A549 (cell line): Measurements from ENCODE around the gene ZNF530. TPM values are rescaled to one million over a fixed set of nuclear protein-coding genes. Genes with fewer than 3 reads are reported as not detected.

ENCODE experiments used
- ATAC-seq, 2 experiments: fragments of 200-7000 bp in 1 of 2; fragments of >200 bp in 1 of 2; cut with Nextera tagmentation in 1 of 2; cut with Tn5 transposase in 1 of 2; 3 replicates each; pipeline versions ENCODE4 v1.8.0 to v1.9.1; 2018 to 2020; ENCODE audit warnings: mild to moderate bottlenecking in 1 of 2, moderate library complexity in 1 of 2
- CTCF ChIA-PET: fragments of 300-600 bp; sonication (Branson Sonifier 250); formaldehyde crosslinking; extraction: SDS; loops from one replicate; lab custom pipeline; 2021; ENCODE audit warnings: antibody characterized with exemption, inconsistent platforms; lab: Yijun Ruan, JAX
- POLR2A ChIA-PET: fragments of 350-600 bp; formaldehyde crosslinking; extraction: SDS; loops from one replicate; lab custom pipeline; 2021; ENCODE audit warnings: antibody characterized with exemption, inconsistent platforms; lab: Yijun Ruan, JAX
- DNase-seq, 2 experiments: peaks; one replicate each; pipeline versions ENCODE4 v3.0.0 to v3.0.0-alpha.2; 2011 to 2016; ENCODE audit warnings: low read depth in 1 of 2, low spot score in 1 of 2
- FAIRE-seq: peaks from 2 replicates; lab custom pipeline; 2011; peaks lifted over from hg19 to GRCh38; lab: Jason Lieb, UNC
- H3K27ac ChIP-seq, 2 experiments: fragments of >200 bp; sonication (Bioruptor Twin); formaldehyde crosslinking; 3 replicates each; pipeline ENCODE4 v1.5.1; 2016 to 2017
- H3K4me1 ChIP-seq: fragments of >200 bp; sonication (Bioruptor Twin); formaldehyde crosslinking; 3 replicates; pipeline ENCODE4 v1.6.1; 2016
- H3K4me2 ChIP-seq: fragments of >200 bp; sonication (Bioruptor Twin); formaldehyde crosslinking; 3 replicates; pipeline ENCODE4 v1.6.1; 2016
- H3K4me3 ChIP-seq: fragments of >200 bp; sonication (Bioruptor Twin); formaldehyde crosslinking; 3 replicates; pipeline ENCODE4 v1.5.1; 2016
- H3K9me3 ChIP-seq: fragments of >200 bp; sonication (Bioruptor Twin); formaldehyde crosslinking; 3 replicates; pipeline ENCODE4 v1.6.1; 2016
- BHLHE40 ChIP-seq: IDR thresholded peaks from 2 replicates; pipeline ENCODE4 v1.6.1; 2012; ENCODE audit warnings: low read depth, low read length, inconsistent platforms
- CEBPB ChIP-seq, 2 experiments: fragments of >200 bp in 1 of 2; sonication (Bioruptor Twin) in 1 of 2; formaldehyde crosslinking in 1 of 2; IDR thresholded peaks; 2 replicates each; pipeline ENCODE4 v1.6.1; 2012 to 2016
- ELK1 ChIP-seq: fragments of 150-350 bp; IDR thresholded peaks from 2 replicates; pipeline ENCODE4 v1.6.1; 2014; ENCODE audit warnings: low read depth, mild to moderate bottlenecking, low read length
- ESRRA ChIP-seq: fragments of 150-350 bp; IDR thresholded peaks from 2 replicates; pipeline ENCODE4 v1.6.1; 2014; ENCODE audit warnings: mild to moderate bottlenecking, low read length, borderline replicate concordance
- FOSL2 ChIP-seq, 2 experiments: fragments of 450-650 bp in 1 of 2; fragments of >200 bp in 1 of 2; sonication (Bioruptor Twin) in 1 of 2; formaldehyde crosslinking; IDR thresholded peaks; 2 replicates each; pipeline versions ENCODE4 v1.5.0 to v1.6.1; 2016 to 2020; ENCODE audit warnings: mild to moderate bottlenecking in 1 of 2, moderate library complexity in 1 of 2
- HDAC2 ChIP-seq: fragments of 200-600 bp; sonication (generic); IDR thresholded peaks from 2 replicates; pipeline ENCODE4 v1.6.1; 2016
- HES2 ChIP-seq: fragments of >200 bp; sonication (Bioruptor Twin); formaldehyde crosslinking; IDR thresholded peaks from 2 replicates; pipeline ENCODE4 v1.6.1; 2016
- HEYL ChIP-seq: fragments of 250-450 bp; sonication (Bioruptor Pico); IDR thresholded peaks from 2 replicates; pipeline ENCODE4 v1.8.0; 2021; ENCODE audit warnings: mild to moderate bottlenecking, moderate library complexity
- HOXB13 ChIP-seq: fragments of 250-450 bp; sonication (Bioruptor Pico); IDR thresholded peaks from 2 replicates; pipeline ENCODE4 v1.5.0; 2020; ENCODE audit warnings: low read depth, mild to moderate bottlenecking, moderate library complexity
- JUN ChIP-seq, 2 experiments: fragments of >200 bp; sonication (Bioruptor Twin); formaldehyde crosslinking; IDR thresholded peaks; 2 replicates in 1 of 2; 3 replicates in 1 of 2; pipeline ENCODE4 v1.6.1; 2016 to 2017
- JUNB ChIP-seq: fragments of >200 bp; sonication (Bioruptor Twin); formaldehyde crosslinking; IDR thresholded peaks from 2 replicates; pipeline ENCODE4 v1.6.1; 2016
- MAX ChIP-seq: IDR thresholded peaks from 2 replicates; pipeline ENCODE4 v1.6.1; 2012
- MAZ ChIP-seq: fragments of 150-350 bp; IDR thresholded peaks from 2 replicates; pipeline ENCODE4 v1.6.1; 2014; ENCODE audit warnings: antibody characterized with exemption, low read depth, low read length, borderline replicate concordance
- MYC ChIP-seq: IDR thresholded peaks from 2 replicates; pipeline ENCODE4 v1.6.1; 2012; ENCODE audit warnings: mild to moderate bottlenecking, inconsistent platforms, low read length, improper control_type of control experiment, borderline replicate concordance
- NFE2L2 ChIP-seq: fragments of 150-350 bp; conservative IDR thresholded peaks from 2 replicates; pipeline ENCODE4 v1.6.1; 2014; ENCODE audit warnings: low read length
- NPAS2 ChIP-seq: fragments of 250-450 bp; sonication (Bioruptor Pico); IDR thresholded peaks from 2 replicates; pipeline ENCODE4 v1.8.0; 2022; ENCODE audit warnings: mild to moderate bottlenecking, moderate library complexity, borderline replicate concordance
- NR3C1 ChIP-seq: fragments of >200 bp; sonication (Bioruptor Twin); formaldehyde crosslinking; IDR thresholded peaks from 3 replicates; pipeline ENCODE4 v1.6.1; 2017
- PBX3 ChIP-seq: IDR thresholded peaks from 2 replicates; pipeline ENCODE4 v1.6.1; 2012
- POLR2AphosphoS2 ChIP-seq: conservative IDR thresholded peaks from 2 replicates; pipeline ENCODE4 v1.6.1; 2012; ENCODE audit warnings: low read length, improper control_type of control experiment, inconsistent platforms
- RARB ChIP-seq: fragments of 250-450 bp; sonication (Bioruptor Pico); IDR thresholded peaks from 2 replicates; pipeline ENCODE4 v1.8.0; 2021; ENCODE audit warnings: mild to moderate bottlenecking, moderate library complexity
- RNF2 ChIP-seq: fragments of 200-600 bp; sonication (generic); IDR thresholded peaks from 2 replicates; pipeline ENCODE4 v1.6.1; 2016; ENCODE audit warnings: low read depth, mild to moderate bottlenecking, antibody characterized with exemption, moderate library complexity, borderline replicate concordance
- TFCP2L1 ChIP-seq: fragments of 250-450 bp; sonication (Bioruptor Pico); IDR thresholded peaks from 2 replicates; pipeline ENCODE4 v1.5.0; 2021; ENCODE audit warnings: mild to moderate bottlenecking
- ZC3H11A ChIP-seq: fragments of 450-650 bp; IDR thresholded peaks from 2 replicates; pipeline ENCODE4 v1.6.1; 2014; ENCODE audit warnings: antibody characterized with exemption, mild to moderate bottlenecking
- WGBS: methylation state at CpG from one replicate; pipeline ENCODE4 v1.1.6; 2017; ENCODE audit errors: missing lambda C conversion rate; 5-methylcytosine and 5-hydroxymethylcytosine counted together
- polyA plus RNA-seq, 4 experiments: library from polyadenylated mRNA; depleted of rRNA in 3 of 4; stranded (reverse); fragments of >200 nt; fragmentation: RNase III in 1 of 4; extraction: RNeasy Plus Mini Kit Qiagen cat#74134 plus additional on column Dnase treatment in 1 of 4; gene quantifications; 2 replicates in 3 of 4; 3 replicates in 1 of 4; pipeline ENCODE4 v1.2.3, GENCODE V29; 2011 to 2017

The ZNF530 gene
- polyA plus RNA-seq, 2 of the 4 experiments (the other 2 are of a cell fraction): 4.9 to 5.9 TPM

GRCh38 chr19:57633832-57634131 is 34.1 kb downstream of the ZNF530 start (continued):
- no peak for TF ChIP-seq PBX3
- no peak for TF ChIP-seq FOSL2 (IDR thresholded peaks at IDR 0.05)
- TF ChIP-seq FOSL2 (CRISPR knock-in tag; IDR thresholded peaks at IDR 0.05): no peak
- TF ChIP-seq NPAS2 (CRISPR knock-in tag): no peak

- CTCF ChIA-PET: no interaction called here
- WGBS: 85% methylated on average over 4 of the region's 4 CpGs
- POLR2A ChIA-PET: no interaction called here
Observed at GRCh38 chr19:57637379-57637778, 37.7 kb downstream of the ZNF530 start.

GRCh38 chr19:57641715-57642234 is 42.1 kb downstream of the ZNF530 start:
- ChIA-PET POLR2A (no interaction called here), CTCF (no interaction called here)
- no peak overlapping the region for H3K27ac ChIP-seq
- peaks cover 97% of the 10 kb centered on the region for H3K9me3 ChIP-seq
- no peak overlapping the region for H3K4me3 ChIP-seq
- FAIRE-seq: no peak
- no peaks in the 10 kb centered on the region for H3K4me1 ChIP-seq
- TF ChIP-seq ZC3H11A: no peak
- TF ChIP-seq ELK1: no peak
- no peak for TF ChIP-seq ESRRA
- no peak for TF ChIP-seq TFCP2L1 (CRISPR knock-in tag)
- TF ChIP-seq HDAC2: no peak
- TF ChIP-seq CEBPB (IDR thresholded peaks at IDR 0.05): no peak
- TF ChIP-seq JUN (IDR thresholded peaks at IDR 0.05): no peak
- 88% methylated on average over 4 of the region's 4 CpGs for WGBS
- ATAC-seq: no peak
- no peak for DNase-seq
- no peak overlapping the region for H3K4me2 ChIP-seq

More at GRCh38 chr19:57637379-57637778, 37.7 kb downstream of the ZNF530 start:
- TF ChIP-seq NR3C1 (no peak), MAZ (no peak), HDAC2 (no peak), FOSL2 (IDR thresholded peaks at IDR 0.05) (no peak), FOSL2 (CRISPR knock-in tag; IDR thresholded peaks at IDR 0.05) (no peak), RNF2 (no peak), MYC (no peak), BHLHE40 (no peak), HES2 (no peak), HOXB13 (CRISPR knock-in tag) (no peak), NFE2L2 (no peak), ESRRA (no peak), JUNB (no peak), RARB (CRISPR knock-in tag) (no peak), ZC3H11A (no peak)
- TF ChIP-seq, all 56 proteins: peak for 0
- DNase-seq: no peak
- FAIRE-seq: no peak
- ATAC-seq: no peak
- Histone ChIP-seq H3K27ac (no peak overlapping the region), H3K4me3 (no peak overlapping the region), H3K9me3 (peaks cover 83% of the 10 kb centered on the region), H3K4me1 (no peaks in the 10 kb centered on the region), H3K4me2 (no peak overlapping the region)

GRCh38 chr19:57642396-57643046 is 42.8 kb downstream of the ZNF530 start:
- ChIA-PET POLR2A (no interaction called here), CTCF (interaction anchor here (0.6 kb wide), 1 partner anchor 339 kb away, joined by 3 read pairs; no protein-coding TSS in a partner anchor)
- DNase-seq (no peak), FAIRE-seq (no peak), ATAC-seq (no peak)
- H3K27ac ChIP-seq: no peak overlapping the region
- H3K4me2 ChIP-seq: no peak overlapping the region
- peaks cover 95% of the 10 kb centered on the region for H3K9me3 ChIP-seq
- H3K4me3 ChIP-seq: no peak overlapping the region
- WGBS: 63% methylated on average over 4 of the region's 4 CpGs
- H3K4me1 ChIP-seq: no peaks in the 10 kb centered on the region
- TF ChIP-seq NPAS2 (CRISPR knock-in tag): no peak
- TF ChIP-seq MAX: no peak
- TF ChIP-seq NR3C1: no peak
- TF ChIP-seq JUNB: no peak
- no peak for TF ChIP-seq ESRRA
- no peak for TF ChIP-seq NFE2L2
- no peak for TF ChIP-seq HEYL (CRISPR knock-in tag)
- TF ChIP-seq POLR2AphosphoS2: no peak
- TF ChIP-seq, all 56 proteins: peak for 0
